Osteoblast (primary cell): ENCODE results near the gene EPB41L3. TPM values are rescaled to one million over a fixed set of nuclear protein-coding genes. Genes with fewer than 3 reads are reported as not detected.

Experiments used
- DNase-seq: peaks from one replicate; pipeline ENCODE4 v3.0.0; 2011; ENCODE audit warnings: low spot score, mixed read lengths; ENCODE audit not compliant: insufficient read length; ENCODE audit errors: missing footprints
- H2AFZ ChIP-seq: 2 replicates; pipeline ENCODE4 v1.6.0; 2011; ENCODE audit warnings: mild to moderate bottlenecking, low read length
- H3K27ac ChIP-seq: 2 replicates; pipeline ENCODE4 v1.5.1; 2011; ENCODE audit warnings: mild to moderate bottlenecking, low read depth, low read length, moderate library complexity
- H3K27me3 ChIP-seq: 2 replicates; pipeline ENCODE4 v1.6.0; 2012; ENCODE audit warnings: mild to moderate bottlenecking, control low read depth, inconsistent platforms, low read length, moderate library complexity; ENCODE audit not compliant: insufficient read depth
- H3K36me3 ChIP-seq: 2 replicates; pipeline ENCODE4 v1.5.1; 2011; ENCODE audit warnings: mild to moderate bottlenecking, low read length, control low read depth, moderate library complexity; ENCODE audit not compliant: insufficient read depth
- H3K4me1 ChIP-seq: 2 replicates; pipeline ENCODE4 v1.5.1; 2011; ENCODE audit warnings: mild to moderate bottlenecking, low read length, control low read depth, moderate library complexity; ENCODE audit not compliant: insufficient read depth
- H3K4me2 ChIP-seq: 2 replicates; pipeline ENCODE4 v1.6.0; 2011; ENCODE audit warnings: mild to moderate bottlenecking, low read length; ENCODE audit not compliant: insufficient read depth
- H3K4me3 ChIP-seq: fragments of 200-600 bp; sonication (generic); 3 replicates; pipeline ENCODE4 v1.5.1; 2012; ENCODE audit warnings: mild to moderate bottlenecking, low read length, inconsistent platforms; ENCODE audit not compliant: insufficient read depth
- H3K79me2 ChIP-seq: 2 replicates; pipeline ENCODE4 v1.6.0; 2012; ENCODE audit warnings: mild to moderate bottlenecking, low read length, control low read depth, inconsistent platforms; ENCODE audit not compliant: insufficient read depth
- H3K9me3 ChIP-seq: 2 replicates; pipeline ENCODE4 v1.5.1; 2011; ENCODE audit warnings: low read depth, low read length, control low read depth
- H4K20me1 ChIP-seq: 2 replicates; pipeline ENCODE4 v1.6.0; 2012; ENCODE audit warnings: mild to moderate bottlenecking, low read length, control low read depth; ENCODE audit not compliant: insufficient read depth
- total RNA-seq: library from RNA; depleted of rRNA; stranded (reverse); fragments of >200 nt; gene quantifications from 2 replicates; pipeline ENCODE4 v1.2.3, GENCODE V29; 2012
- TF ChIP-seq, protein P1 (sequence below): IDR thresholded peaks from 2 replicates; pipeline ENCODE4 v1.5.1; 2011; ENCODE audit warnings: mild to moderate bottlenecking, low read depth, low read length, moderate library complexity; ENCODE audit errors: extremely low read depth

The EPB41L3 gene
- total RNA-seq, 1 donor = 0.72 TPM

DNA sequence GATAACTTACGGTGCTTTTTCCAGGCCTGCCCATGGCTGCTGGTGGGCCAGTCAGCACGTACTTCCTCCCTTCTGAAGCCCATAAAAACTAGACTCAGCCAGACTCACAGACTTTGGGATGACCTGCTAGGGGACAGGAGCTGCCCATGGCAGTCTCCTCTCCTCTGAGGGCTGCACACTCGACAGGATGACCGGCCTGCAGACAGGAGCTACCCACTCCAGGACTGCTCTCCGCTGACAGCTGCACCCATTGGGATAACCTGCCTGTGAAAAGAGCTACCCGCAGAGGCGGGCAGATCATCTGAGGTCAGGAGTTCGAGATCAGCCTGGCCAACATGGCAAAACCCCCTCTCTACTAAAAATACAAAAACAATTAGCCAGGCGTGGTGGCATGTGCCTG is 75.4 kb downstream of the EPB41L3 start:
- Histone ChIP-seq H4K20me1 (no peaks in the 10 kb centered on the region), H3K4me3 (no peak overlapping the region), H3K4me1 (no peaks in the 10 kb centered on the region), H2AFZ (no peak overlapping the region), H3K27me3 (no peaks in the 10 kb centered on the region), H3K27ac (no peak overlapping the region), H3K9me3 (no peaks in the 10 kb centered on the region), H3K79me2 (no peaks in the 10 kb centered on the region), H3K4me2 (no peak overlapping the region), H3K36me3 (no peaks in the 10 kb centered on the region)
- peak; percentile 45 for DNase-seq
- TF ChIP-seq, protein P1, sequence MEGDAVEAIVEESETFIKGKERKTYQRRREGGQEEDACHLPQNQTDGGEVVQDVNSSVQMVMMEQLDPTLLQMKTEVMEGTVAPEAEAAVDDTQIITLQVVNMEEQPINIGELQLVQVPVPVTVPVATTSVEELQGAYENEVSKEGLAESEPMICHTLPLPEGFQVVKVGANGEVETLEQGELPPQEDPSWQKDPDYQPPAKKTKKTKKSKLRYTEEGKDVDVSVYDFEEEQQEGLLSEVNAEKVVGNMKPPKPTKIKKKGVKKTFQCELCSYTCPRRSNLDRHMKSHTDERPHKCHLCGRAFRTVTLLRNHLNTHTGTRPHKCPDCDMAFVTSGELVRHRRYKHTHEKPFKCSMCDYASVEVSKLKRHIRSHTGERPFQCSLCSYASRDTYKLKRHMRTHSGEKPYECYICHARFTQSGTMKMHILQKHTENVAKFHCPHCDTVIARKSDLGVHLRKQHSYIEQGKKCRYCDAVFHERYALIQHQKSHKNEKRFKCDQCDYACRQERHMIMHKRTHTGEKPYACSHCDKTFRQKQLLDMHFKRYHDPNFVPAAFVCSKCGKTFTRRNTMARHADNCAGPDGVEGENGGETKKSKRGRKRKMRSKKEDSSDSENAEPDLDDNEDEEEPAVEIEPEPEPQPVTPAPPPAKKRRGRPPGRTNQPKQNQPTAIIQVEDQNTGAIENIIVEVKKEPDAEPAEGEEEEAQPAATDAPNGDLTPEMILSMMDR = no peak

DNA sequence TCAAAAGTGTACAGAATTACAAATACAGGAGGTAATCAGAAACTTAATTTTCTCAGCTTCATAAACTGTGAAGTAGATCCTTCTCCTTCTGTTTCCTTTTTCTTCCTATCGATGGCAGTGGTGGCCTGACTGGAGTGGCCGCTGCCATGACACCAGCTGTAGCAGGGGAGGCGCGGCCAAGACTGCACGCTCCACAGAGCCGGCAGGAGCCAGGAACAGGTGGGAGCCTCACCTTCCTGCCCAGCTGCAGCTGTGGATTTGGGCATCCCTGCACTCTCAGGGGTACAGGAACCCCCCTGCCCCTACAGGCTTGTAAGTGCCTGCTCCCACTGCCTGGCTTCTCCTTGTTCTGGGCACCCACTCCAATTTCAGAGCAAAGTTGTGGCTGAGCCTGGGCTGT is 76.1 kb downstream of the EPB41L3 start:
- no peaks in the 10 kb centered on the region for H4K20me1 ChIP-seq
- H3K9me3 ChIP-seq = no peaks in the 10 kb centered on the region
- H3K36me3 ChIP-seq = no peaks in the 10 kb centered on the region
- H3K4me1 ChIP-seq = no peaks in the 10 kb centered on the region
- no peaks in the 10 kb centered on the region for H3K79me2 ChIP-seq
- no peak overlapping the region for H3K4me3 ChIP-seq
- H3K27me3 ChIP-seq = no peaks in the 10 kb centered on the region
- H2AFZ ChIP-seq = no peak overlapping the region
- TF ChIP-seq, protein P1 = no peak
- H3K4me2 ChIP-seq = no peak overlapping the region
- DNase-seq = no peak
- no peak overlapping the region for H3K27ac ChIP-seq

DNA sequence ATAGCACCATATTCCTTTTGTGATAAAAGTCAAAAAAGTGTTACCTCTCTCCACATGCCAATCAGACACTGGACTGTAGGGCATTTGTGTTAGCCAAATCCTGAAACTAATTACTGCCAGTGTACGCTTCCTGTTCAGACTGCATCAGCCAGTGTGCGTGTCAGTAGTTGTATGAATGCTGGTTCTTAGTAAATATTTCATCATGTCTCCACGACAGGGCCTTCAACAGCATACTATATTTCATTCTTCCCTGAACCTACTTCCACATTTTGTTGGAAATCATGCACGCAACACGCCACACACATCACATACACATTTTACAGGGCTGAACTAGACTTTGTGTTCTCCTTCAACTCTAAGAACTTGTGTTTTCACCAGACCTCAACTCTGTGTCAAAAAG is 77.5 kb downstream of the EPB41L3 start:
- H3K4me3 ChIP-seq = no peak overlapping the region
- TF ChIP-seq, protein P1 = no peak
- H3K9me3 ChIP-seq = no peaks in the 10 kb centered on the region
- H3K36me3 ChIP-seq = no peaks in the 10 kb centered on the region
- DNase-seq = no peak
- H3K27me3 ChIP-seq = no peaks in the 10 kb centered on the region
- H3K4me1 ChIP-seq = no peaks in the 10 kb centered on the region
- no peak overlapping the region for H3K4me2 ChIP-seq
- no peaks in the 10 kb centered on the region for H4K20me1 ChIP-seq
- no peak overlapping the region for H3K27ac ChIP-seq
- no peaks in the 10 kb centered on the region for H3K79me2 ChIP-seq
- H2AFZ ChIP-seq = no peak overlapping the region

GRCh38 chr18:5464251-5464650 is 79.5 kb downstream of the EPB41L3 start:
- no peak for DNase-seq
- TF ChIP-seq, protein P1 = no peak
- no peaks in the 10 kb centered on the region for H3K4me1 ChIP-seq

More at GRCh38 chr18:5464251-5464650, 79.5 kb downstream of the EPB41L3 start:
- Histone ChIP-seq H3K36me3 (no peaks in the 10 kb centered on the region), H3K9me3 (no peaks in the 10 kb centered on the region), H3K4me2 (no peak overlapping the region), H3K27me3 (no peaks in the 10 kb centered on the region), H4K20me1 (no peaks in the 10 kb centered on the region), H3K27ac (no peak overlapping the region), H2AFZ (no peak overlapping the region), H3K79me2 (no peaks in the 10 kb centered on the region), H3K4me3 (no peak overlapping the region)
